ENCODE data around the gene BCDIN3D. TPM values are rescaled to one million over a fixed set of nuclear protein-coding genes. Genes with fewer than 3 reads are reported as not detected.

BCDIN3D gene
- total RNA-seq, 4 donors from 2014 or later, result 3.2 to 7.4 (median 6.3) TPM

DNA sequence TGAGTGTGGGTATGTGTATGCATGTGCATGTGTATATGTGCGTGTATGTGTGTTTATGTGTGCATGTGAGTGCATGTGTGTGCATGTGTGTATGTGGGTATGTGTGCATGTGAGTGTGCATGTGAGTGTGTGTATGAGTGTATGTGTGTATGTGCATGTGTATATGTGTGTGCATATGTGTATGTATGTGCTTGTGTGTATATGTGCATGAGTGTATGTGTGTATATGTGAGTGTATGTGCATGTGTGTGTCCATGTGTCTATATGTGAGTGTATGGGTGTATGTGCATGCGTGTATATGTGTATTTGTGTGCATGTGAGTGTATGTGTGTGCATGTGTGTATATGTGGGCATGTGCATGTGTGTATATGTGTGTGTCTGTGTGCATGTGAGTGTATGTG, 35.1 kb upstream of the BCDIN3D start:
- intact Hi-C loops (cut with DNase I; ENCODE audit: low total_unique reads), result no loop called here
- TF ChIP-seq POLR2A (IDR thresholded peaks at IDR 0.05), result no peak
- TF ChIP-seq, protein P1, sequence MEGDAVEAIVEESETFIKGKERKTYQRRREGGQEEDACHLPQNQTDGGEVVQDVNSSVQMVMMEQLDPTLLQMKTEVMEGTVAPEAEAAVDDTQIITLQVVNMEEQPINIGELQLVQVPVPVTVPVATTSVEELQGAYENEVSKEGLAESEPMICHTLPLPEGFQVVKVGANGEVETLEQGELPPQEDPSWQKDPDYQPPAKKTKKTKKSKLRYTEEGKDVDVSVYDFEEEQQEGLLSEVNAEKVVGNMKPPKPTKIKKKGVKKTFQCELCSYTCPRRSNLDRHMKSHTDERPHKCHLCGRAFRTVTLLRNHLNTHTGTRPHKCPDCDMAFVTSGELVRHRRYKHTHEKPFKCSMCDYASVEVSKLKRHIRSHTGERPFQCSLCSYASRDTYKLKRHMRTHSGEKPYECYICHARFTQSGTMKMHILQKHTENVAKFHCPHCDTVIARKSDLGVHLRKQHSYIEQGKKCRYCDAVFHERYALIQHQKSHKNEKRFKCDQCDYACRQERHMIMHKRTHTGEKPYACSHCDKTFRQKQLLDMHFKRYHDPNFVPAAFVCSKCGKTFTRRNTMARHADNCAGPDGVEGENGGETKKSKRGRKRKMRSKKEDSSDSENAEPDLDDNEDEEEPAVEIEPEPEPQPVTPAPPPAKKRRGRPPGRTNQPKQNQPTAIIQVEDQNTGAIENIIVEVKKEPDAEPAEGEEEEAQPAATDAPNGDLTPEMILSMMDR (IDR thresholded peaks at IDR 0.05), result no peak
- DNase-seq (ENCODE audit: low spot score in 2 of 2), result no peak
- WGBS, 2 donors, result 72 to 89% methylated on average over 2 of the region's 2 CpGs
- H3K4me3 ChIP-seq (ENCODE audit: low read depth, poor library complexity, severe bottlenecking), result no peak overlapping the region

DNA sequence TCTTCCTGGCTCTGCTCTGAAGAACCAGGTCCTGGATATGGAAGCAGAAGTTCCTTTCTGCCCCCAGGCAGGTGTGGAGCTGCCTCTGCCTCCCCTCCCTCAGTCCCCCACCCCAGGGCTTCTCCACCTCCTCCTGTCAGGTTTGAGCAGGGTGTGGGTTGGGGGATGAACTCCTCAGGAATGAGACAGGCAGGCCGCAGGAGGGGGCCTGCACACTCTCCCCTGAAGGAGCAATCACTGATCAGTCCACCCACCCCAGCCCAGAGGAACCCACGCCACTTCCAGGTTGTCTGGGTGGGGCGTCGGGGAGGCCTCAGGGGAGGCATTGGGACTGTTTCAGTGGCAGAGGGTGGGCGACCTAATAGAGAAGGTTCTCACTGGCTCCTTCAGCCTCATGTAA, 34.2 kb upstream of the BCDIN3D start:
- WGBS, 2 donors, result 82 to 85% methylated on average over 3 to 5 of the region's 5 CpGs
- intact Hi-C loops (cut with DNase I; ENCODE audit: low total_unique reads), result no loop called here

DNA sequence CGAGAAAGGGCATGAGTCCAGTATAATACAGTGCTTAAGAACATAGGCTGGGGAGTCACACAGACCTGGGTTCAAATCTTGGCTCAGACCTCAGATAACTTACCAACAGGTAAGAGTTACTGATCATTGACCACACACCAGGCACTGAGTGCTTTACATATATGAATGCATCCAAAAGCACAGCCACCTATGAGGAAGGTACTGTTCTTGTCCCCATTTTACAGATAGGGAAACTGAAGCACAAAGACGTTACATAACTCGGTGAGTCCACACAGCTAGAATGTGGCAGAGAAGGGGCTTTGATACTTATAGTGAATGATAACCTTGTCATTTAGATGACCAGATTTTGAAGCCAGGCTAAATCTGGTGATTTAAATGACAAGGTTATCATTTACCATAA, 33.2 kb upstream of the BCDIN3D start:
- WGBS, 2 donors, result 89 to 95% methylated on average over 3 of the region's 3 CpGs
- no peak for DNase-seq (ENCODE audit: low spot score in 2 of 2)
- intact Hi-C loops (cut with DNase I; ENCODE audit: low total_unique reads), result no loop called here
- H3K4me3 ChIP-seq (ENCODE audit: low read depth, poor library complexity, severe bottlenecking), result no peak overlapping the region
- no peak for TF ChIP-seq POLR2A (IDR thresholded peaks at IDR 0.05)
- TF ChIP-seq, protein P1 (IDR thresholded peaks at IDR 0.05), result no peak

More for the DNA sequence above, 34.2 kb upstream of the BCDIN3D start:
- H3K4me3 ChIP-seq (ENCODE audit: low read depth, poor library complexity, severe bottlenecking), result no peak overlapping the region
- TF ChIP-seq, protein P1 (IDR thresholded peaks at IDR 0.05), result no peak
- TF ChIP-seq POLR2A (IDR thresholded peaks at IDR 0.05), result no peak
- DNase-seq (ENCODE audit: low spot score in 2 of 2), result no peak

DNA sequence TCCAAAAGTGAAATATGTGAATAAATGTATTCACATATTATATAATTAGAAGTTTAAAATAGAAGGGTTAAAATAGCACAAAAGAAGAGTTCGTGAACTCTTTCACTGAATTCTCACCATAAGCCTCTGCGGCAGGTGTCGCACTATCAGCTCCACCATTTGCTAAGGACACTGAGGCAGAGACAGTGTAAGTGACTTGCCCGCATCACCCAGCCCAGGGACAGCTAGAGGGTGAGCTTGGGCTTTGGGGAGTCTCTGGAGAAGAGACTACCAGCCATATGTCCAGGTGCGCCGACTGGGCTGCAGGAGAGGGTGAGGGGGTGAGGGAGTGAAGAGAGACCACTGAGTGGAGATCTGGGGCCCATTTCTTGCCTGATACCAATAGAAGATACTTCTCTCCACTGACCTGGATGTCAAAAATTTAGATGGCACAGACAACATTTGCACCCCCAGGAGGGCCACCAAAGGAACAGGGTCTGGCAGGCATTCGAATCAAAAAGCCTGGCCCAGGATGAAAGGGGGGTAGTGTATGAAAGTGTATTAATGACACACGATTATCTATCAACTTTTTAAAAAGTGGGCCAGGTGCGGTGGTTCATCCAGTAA, 32.3 kb upstream of the BCDIN3D start:
- WGBS, 2 donors, result 89 to 90% methylated on average over 9 of the region's 9 CpGs
- H3K4me3 ChIP-seq (ENCODE audit: low read depth, poor library complexity, severe bottlenecking), result no peak overlapping the region
- intact Hi-C loops (cut with DNase I; ENCODE audit: low total_unique reads), result no loop called here
- peak in 1 of 2 donors; percentile 45 for DNase-seq (ENCODE audit: low spot score in 2 of 2)
- no peak for TF ChIP-seq POLR2A (IDR thresholded peaks at IDR 0.05)
- TF ChIP-seq, protein P1 (IDR thresholded peaks at IDR 0.05), result no peak

DNA sequence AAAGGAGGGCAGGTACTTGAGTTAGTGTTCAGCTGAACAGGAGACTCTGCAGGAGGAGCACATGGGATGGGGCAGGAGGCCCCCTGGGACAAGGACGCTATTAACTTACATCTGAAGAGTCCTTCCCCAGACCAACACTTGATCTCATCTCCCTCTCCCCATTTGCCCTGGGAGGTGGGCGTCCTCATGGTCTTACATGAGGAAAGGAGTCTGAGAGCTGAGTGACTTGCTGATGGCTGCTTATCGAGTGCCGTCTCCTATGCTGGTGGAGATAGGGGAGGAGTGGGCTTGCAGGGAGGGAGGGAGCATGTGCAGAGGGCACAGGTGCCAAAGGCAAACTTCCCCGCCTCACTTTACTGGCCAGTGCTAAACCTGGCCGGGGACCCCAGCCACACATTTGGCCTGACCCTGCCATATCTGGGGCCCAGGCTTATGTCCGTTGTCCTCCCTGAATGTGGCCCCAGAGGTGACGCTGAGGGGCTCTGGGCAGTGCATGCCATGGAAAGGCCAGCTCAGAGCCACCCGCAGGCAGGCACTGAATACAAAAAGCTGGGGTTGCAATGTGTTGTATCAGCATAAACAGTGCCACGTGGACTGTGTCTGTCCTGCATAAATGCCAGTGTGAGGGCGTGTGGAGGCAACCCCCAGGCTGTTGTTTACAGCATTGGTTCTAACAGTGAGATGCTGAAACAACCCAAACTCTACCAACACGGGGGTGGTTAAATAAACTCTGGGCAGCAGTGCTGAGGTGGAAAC, 31.4 kb upstream of the BCDIN3D start:
- 68 to 73% methylated on average over 12 of the region's 12 CpGs for WGBS, 2 donors
- intact Hi-C loops (cut with DNase I; ENCODE audit: low total_unique reads), result no loop called here
- DNase-seq (ENCODE audit: low spot score in 2 of 2), result peak in 1 of 2 donors; percentile 72
- H3K4me3 ChIP-seq (ENCODE audit: low read depth, poor library complexity, severe bottlenecking), result no peak overlapping the region
- TF ChIP-seq POLR2A (IDR thresholded peaks at IDR 0.05), result no peak
- TF ChIP-seq, protein P1 (IDR thresholded peaks at IDR 0.05), result no peak
